ENCODE data around the gene ZNF580. TPM values are rescaled to one million over a fixed set of nuclear protein-coding genes. Genes with fewer than 3 reads are reported as not detected.

The ZNF580 gene
- total and polyA plus RNA-seq, 9 of the 15 experiments (the other 6 are each of a cell fraction or from before 2014, with no cell fraction given): 2.3 to 47.4 (median 6.0) TPM

- no TSS peak for BruUV-seq (replicated peaks)
- ATAC-seq: no peak
- H3K4me3 ChIP-seq: no peak overlapping the region
- no peak overlapping the region for H3K9ac ChIP-seq (ENCODE audit: insufficient read depth in 1 of 2, low read depth in 2 of 2, low read length in 2 of 2)
- POLR2A ChIA-PET: interaction anchor here (0.8 to 2.7 kb wide), 4 partner anchors 9 to 114 kb away, joined by 3 to 18 read pairs (median 3); partner anchors contain the start of gene ZNF865
- intact Hi-C loops (cut with micrococcal nuclease) (no loop called here), in situ Hi-C loops (cut with MboI) (no loop called here)
- peaks cover under 1 to 10% of the 10 kb centered on the region in 2 experiments; a peak in 3 of 5 replicates for H3K4me1 ChIP-seq (replicated peaks in 1 of 2; ENCODE audit: control insufficient read depth in 2 of 2, insufficient read depth in 2 of 2, low read length in 2 of 2)
- FAIRE-seq: no peak
- H4K20me1 ChIP-seq (replicated peaks; ENCODE audit: control insufficient read depth, insufficient read depth, low read length): no peaks in the 10 kb centered on the region; the same call in 1 of the 2 replicates
- H3K27me3 ChIP-seq (ENCODE audit: control insufficient read depth in 2 of 2, insufficient read depth in 2 of 2, low read length in 2 of 2): no peaks in the 10 kb centered on the region
- peaks cover 35% of the 10 kb centered on the region; the same call in 2 of the 3 replicates for H3K36me3 ChIP-seq (ENCODE audit: control insufficient read depth, insufficient read depth, low read length)
- no peak overlapping the region for H2AFZ ChIP-seq (ENCODE audit: low read depth, low read length)
- no peak for TF ChIP-seq CREB3L1 (IDR thresholded peaks at IDR 0.05; ENCODE audit: borderline replicate concordance, low read depth)
- TF ChIP-seq, protein P1, sequence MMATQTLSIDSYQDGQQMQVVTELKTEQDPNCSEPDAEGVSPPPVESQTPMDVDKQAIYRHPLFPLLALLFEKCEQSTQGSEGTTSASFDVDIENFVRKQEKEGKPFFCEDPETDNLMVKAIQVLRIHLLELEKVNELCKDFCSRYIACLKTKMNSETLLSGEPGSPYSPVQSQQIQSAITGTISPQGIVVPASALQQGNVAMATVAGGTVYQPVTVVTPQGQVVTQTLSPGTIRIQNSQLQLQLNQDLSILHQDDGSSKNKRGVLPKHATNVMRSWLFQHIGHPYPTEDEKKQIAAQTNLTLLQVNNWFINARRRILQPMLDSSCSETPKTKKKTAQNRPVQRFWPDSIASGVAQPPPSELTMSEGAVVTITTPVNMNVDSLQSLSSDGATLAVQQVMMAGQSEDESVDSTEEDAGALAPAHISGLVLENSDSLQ (IDR thresholded peaks at IDR 0.05): no peak
- no peak for TF ChIP-seq NFRKB (IDR thresholded peaks at IDR 0.05; ENCODE audit: low read depth)
- TF ChIP-seq NCOA6 (IDR thresholded peaks at IDR 0.05): no peak
- CTCF ChIA-PET (ENCODE audit: low intra/inter-chr PET ratio): no interaction called here
- H3K79me2 ChIP-seq (ENCODE audit: control insufficient read depth, insufficient read depth, low read length): peaks cover 2% of the 10 kb centered on the region; the same call in 1 of the 3 replicates
- peaks cover 3% of the 10 kb centered on the region for H3K9me1 ChIP-seq (ENCODE audit: control insufficient read depth, insufficient read depth, low read length)
- H3K9me3 ChIP-seq (replicated peaks; ENCODE audit: control insufficient read depth, insufficient read depth, low read depth, low read length): no peaks in the 10 kb centered on the region
- 42% methylated on average over 1 of the region's 7 CpGs for WGBS (ENCODE audit: insufficient coverage, low coverage, missing lambda C conversion rate)
- no peak for DNase-seq (ENCODE audit: extremely low read depth in 1 of 4, low spot score in 3 of 4)
- no peak overlapping the region for H3K4me2 ChIP-seq (ENCODE audit: insufficient read depth, low read length)
- H3K27ac ChIP-seq (ENCODE audit: extremely low read depth, low read depth, low read length): no peak overlapping the region
Observed at GRCh38 chr19:55618426-55618825, 22.4 kb upstream of the ZNF580 start.
